Left lobe of liver (tissue), 2 donors: ENCODE measurements around the gene GSTO2. TPM values are rescaled to one million over a fixed set of nuclear protein-coding genes. Genes with fewer than 3 reads are reported as not detected.
A peak's percentile ranks its signal among the peaks of the same experiment; 100 is the strongest.

Source experiments
- ATAC-seq: fragments of 200-7000 bp; cut with Tn5 transposase; one replicate; pipeline ENCODE4 v1.9.1; 2020; ENCODE audit warnings: mild to moderate bottlenecking, moderate library complexity
- DNase-seq: peaks from one replicate; pipeline ENCODE4 v3.0.0-alpha.2; 2020; ENCODE audit warnings: low spot score
- total RNA-seq: library from RNA; stranded (reverse); gene quantifications from one replicate; pipeline ENCODE4 v1.2.1, GENCODE V29; 2021
- donor health status: DM: no; HTN: no; CAD: no; lungs with moderate emphysema.
- donor health status: DM: no; HTN: yes; CAD: no.

GSTO2 gene
- total RNA-seq, 1 donor from 2014 or later, result 2.9 TPM

DNA sequence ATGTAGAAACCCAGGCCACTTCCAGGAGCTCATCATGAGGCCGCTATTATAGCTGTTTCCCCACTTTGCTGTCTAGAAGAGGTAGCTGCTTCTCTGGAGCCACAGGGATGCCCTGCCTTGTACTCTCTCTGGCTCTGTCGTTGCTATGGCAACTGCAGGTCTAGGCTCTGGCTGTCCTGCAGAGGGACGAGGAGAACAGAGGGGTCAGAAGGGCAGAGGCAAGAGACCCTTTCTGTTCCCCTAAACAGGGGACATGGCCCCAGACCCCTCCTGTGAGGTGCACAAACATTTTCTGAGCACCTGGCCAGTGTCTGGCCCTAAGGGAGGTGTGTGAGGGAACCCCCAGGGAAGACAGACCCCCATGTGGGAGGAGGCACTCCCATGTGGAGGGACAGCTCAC is 37.9 kb downstream of the GSTO2 start:
- DNase-seq, result no peak
- ATAC-seq, result no peak

DNA sequence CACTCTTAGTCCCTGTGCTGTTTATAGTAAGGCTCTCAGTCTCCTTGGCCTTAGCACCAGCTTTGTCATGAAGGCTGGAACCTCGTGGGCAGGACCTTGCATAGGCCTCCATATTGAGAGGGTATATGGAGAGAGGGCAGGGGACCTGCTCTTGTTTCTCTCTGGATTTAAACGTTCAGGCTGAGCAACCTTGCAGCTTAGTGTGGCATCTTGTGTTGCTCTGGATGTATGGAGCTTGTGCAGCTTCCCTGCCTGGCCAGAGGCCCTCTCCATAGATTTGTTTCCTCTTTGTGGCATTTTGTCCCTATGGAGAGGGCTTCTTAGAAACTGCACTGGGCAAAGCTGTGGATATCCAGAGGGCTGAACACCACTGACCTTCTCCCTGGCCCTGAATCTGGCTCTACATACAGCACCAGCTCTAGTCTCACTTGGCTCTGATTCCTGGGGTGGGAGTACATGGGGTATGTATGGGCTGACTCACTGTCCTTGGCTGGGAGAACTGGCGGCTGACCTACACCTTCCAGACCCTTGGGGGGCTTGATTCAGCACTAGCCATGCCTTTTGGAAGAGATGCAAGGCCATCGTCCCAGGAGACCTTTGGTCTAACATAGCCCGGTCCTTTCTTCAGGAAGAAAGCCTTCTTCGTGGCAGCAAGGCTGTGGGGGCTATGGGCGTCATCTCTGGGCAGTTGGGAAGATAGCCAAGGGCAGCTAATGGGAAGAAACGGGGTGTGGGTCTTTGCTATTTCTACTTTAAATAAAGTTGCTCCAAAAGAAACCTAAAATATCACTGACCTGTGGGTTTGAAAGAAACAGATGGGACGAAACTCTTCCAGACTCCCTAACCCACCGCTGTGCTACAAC is 38.8 kb downstream of the GSTO2 start:
- ATAC-seq (no peak), DNase-seq (no peak)

DNA sequence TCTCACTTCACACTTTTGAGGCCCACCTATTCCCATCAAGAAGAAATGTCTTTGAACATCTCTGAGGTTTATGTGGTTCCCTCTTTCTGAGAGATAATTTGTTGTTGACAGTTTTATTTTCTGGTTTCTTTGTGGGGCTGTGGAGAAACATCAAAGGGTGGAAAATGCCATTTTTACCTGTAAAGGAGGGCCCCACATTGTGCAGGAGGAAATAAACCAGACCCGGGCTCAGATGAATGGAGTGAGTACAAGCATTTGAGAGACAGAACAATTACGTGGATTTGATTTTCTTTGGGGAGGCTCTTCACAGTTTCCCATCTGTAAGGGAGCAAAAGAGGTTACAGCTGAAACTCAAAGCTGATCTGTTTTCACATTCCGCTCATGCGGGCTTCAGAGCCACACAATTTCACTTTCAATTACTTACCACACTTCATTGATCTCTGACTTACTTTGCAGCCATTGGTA is 39.5 kb downstream of the GSTO2 start:
- DNase-seq, result no peak
- no peak for ATAC-seq

DNA sequence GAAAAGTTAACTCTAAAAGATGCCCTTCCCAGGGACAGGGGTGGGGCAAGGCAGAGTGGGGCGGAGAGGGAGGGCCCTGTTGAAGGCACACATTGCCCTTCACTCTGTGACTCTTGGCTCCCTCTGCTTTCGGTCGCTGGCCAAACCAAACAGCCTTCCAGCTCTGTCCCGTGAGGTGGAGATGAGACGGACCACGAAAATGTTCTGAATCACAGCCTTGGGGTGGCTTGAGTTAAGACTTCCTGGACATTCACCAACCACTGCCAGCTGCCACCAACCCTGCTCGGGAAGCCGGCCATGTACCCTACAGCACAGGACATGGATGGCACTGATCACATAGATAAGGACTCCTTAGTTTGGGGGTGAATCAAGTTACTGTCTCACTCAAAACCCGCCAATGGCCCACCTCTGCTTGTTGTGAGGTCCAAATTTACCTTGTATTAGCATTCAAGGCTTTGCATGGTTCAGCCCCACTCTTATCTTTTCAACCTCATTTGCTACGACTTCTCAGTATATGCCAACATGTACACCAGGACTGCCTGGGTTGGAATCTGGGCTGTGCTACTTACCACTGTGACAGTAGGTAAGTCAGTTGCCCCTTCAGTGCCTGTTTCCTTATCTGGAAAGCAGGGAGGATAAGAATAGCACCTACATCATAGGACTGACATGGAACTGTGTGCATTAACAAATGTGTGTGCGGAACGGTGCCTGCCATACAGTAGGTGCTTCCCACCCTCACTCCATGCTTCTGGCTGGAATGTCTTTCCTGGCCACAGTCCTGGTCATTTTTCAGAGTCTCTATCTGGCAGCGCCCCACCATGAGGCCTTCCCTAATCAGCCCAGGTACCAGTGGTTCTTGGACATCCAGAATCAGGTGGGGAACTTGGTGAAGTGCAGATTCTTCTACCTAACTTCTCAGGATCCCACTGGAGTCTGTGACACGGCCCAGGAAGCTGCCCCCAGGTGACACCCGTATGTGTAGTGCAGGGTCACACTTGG is 41.3 kb downstream of the GSTO2 start:
- DNase-seq, result peak; percentile 69
- ATAC-seq, result peak; percentile 89

DNA sequence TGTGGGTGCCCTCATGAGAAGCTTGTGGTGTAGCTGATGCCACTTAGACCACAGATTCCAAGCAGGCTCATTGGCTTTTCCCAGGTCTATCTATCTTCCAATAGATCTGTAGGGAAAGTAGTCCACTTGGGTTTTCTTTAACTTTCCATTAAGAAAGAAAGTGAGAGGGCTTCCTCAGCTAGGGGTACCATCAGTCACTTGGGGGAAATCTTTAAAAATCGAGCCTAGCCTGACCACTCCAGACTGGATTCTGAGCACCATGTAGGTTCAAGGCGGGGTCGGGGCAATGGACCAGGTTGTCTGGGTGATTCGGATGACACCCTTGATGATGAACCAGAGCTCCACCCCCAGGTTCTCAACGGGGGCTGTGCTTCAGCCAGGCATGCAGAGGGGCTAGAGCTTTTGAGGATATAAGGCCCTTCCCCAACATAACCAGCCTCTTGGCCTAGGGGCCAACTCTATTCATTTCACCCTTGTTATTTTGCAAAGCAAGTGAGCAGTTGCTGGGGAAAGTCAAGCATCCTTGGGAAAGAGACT is 42.3 kb downstream of the GSTO2 start:
- no peak for ATAC-seq
- no peak for DNase-seq

DNA sequence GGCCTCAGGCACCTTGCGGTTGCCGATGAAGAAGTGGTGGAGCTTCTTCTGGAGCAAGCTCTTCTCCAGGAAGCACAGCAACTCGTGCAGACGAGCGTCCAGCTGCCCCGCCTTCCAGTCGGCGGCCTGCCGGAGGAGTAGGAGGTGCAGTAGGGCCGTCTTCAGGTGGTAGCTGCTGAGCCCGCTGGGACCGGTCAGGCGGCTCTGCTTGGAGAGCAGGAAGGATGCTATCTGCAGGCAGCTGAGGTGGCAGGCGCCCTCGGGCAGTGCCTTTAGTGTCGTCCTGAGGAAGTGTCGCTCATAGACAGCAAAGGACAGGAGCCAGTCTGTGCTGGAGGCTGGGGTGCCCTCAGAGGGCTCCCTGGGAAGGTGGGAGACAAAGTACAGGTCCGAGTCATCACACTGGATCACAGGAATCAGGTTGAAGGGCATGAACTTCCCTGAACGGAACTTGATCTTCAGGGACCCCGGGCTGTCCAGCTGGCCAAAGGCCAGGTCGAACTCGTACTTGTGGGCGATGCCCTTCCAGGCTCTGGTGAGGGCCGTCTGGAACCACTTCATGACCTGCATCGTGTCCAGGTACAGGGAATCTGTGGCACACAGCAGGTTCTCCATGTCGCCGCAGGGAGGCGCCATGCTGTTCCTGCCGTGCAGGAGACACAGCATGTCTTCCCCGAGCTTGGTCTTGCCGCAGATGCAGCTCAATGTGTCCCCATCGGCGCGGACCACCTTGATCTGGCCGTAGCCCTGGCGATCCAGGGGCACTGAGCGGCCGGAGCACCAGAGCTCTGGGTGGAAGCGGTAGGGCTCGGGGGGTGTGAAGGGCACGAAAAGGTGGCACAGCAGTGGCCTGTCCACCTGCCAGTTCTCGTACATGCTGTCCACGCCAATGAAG is 45.9 kb downstream of the GSTO2 start:
- DNase-seq (no peak), ATAC-seq (no peak)

DNA sequence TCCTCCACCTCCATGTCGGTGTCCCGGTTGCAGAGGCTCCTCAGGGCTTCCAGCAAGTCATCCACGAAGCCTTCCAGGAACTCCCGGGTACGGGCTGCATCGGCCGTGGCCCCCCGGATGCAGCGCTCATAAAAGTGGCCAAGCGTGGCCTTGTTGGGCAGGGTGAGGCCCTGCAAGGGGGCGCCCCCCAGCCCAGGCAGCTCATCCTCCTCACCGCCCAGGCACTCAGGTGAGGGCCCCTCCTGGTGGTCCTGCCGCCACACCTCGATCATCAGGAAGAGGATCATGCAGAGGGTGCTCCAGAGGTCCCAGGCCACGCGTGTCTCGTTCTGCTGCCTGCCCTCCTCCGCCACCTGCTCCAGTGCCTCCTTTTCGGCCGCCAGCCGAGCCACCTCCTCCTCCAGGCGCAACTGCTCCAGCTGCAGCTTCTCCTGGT is 46.5 kb downstream of the GSTO2 start:
- ATAC-seq, result no peak

DNA sequence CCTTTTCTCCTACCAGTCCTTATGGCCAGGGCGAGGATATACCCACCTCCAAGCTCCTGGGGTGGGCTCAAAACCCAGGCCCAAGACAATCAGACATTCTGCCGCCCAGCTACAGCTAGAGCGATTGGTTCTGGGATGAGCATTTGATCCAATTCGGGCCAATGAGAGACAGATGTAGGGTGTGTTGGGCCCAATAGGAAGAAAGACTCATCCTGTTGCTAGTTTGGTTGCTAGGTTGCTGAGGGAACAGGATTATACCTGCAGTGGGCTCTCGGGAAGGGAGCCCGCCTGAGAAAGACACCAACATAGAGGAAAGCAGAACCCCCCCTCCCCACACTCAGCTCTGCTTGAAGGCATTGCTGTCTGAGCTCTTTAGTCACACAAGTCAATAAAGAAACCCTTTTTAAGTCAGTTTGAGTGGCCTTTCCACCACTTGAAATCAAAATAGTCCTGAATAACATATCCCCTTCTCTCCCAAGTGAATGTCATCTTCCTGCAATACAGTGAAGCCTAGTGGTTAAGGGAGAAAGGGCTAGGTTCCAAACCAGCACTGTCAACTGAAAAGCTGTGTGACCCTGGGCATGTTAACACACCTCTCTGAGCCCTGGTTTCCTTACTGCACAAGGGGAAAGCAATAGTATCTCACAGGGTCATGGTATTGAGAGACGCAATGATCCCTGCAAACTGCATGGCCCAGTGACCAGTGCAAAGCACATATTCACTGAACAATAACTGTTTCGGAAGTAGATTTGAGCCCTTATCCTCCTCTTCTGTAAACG is 47.5 kb downstream of the GSTO2 start:
- ATAC-seq, result no peak
- no peak for DNase-seq

More for the DNA sequence above, 46.5 kb downstream of the GSTO2 start:
- DNase-seq, result no peak

DNA sequence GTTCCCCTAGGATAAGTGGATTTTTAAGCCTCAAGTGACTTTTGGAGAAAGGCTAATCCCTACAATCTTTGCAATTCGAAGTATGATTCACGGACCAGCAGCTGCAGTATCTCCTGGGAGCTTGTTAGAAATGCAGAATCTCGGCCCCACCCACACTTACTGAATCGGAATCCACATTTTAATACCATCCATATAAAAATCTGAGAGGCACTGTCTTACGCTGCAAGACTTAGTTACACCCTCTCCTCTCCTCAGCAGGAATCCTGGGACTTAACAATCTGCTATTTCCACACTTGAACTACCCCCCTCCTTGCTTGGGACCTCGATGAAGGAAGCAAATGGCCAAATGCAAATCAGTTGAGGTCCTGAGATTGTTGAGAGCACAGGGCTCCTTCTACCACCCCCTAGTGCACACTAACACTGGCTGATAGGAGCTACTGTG is 48.3 kb downstream of the GSTO2 start:
- DNase-seq, result no peak
- ATAC-seq, result no peak

DNA sequence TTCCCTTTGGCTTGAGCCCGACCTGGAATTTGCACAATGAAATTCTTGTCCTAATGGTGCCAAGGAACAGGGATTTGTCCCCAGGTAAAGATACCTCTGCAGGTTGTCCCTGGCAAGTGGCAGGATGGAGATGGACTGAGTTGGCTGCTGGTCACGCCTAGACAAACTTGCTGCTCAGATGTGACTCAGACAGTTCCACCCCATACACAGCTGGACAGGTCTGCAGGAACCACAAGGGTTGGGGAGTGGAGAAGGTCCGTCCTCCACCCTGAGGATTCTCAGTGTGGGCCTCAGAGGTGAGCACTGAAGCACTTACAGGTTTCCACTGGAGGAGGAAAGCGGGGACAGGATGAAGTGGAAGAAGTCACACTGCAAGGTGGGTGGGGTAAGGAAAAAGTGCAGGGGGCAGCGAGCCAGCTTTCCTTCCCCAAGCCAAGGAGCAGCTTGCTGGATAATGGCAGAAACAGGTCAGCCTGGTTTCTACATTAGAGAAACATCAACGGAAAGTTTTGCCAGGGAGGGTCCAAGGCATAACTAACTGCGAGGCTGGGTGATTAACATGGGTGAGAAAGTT is 48.8 kb downstream of the GSTO2 start:
- ATAC-seq (no peak), DNase-seq (no peak)

DNA sequence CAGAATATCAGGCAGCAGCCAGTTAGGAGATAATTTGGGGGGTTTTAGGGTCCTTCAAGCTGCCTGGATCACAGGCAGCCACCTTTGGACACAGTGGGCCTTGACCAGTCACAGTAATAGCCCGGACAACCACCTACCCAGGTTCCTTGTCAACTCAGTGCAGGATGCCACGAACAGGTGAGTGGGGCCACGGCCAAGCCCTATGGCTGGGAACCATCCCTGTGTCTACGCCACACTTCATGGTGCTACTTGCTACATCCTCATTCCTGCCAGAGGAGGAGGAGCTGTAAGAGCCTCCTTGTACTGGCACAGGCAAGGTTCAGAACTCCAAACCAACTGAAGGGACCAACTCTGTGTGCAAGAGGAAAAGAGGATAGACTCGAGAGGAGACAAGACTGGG is 49.3 kb downstream of the GSTO2 start:
- no peak for ATAC-seq
- no peak for DNase-seq

DNA sequence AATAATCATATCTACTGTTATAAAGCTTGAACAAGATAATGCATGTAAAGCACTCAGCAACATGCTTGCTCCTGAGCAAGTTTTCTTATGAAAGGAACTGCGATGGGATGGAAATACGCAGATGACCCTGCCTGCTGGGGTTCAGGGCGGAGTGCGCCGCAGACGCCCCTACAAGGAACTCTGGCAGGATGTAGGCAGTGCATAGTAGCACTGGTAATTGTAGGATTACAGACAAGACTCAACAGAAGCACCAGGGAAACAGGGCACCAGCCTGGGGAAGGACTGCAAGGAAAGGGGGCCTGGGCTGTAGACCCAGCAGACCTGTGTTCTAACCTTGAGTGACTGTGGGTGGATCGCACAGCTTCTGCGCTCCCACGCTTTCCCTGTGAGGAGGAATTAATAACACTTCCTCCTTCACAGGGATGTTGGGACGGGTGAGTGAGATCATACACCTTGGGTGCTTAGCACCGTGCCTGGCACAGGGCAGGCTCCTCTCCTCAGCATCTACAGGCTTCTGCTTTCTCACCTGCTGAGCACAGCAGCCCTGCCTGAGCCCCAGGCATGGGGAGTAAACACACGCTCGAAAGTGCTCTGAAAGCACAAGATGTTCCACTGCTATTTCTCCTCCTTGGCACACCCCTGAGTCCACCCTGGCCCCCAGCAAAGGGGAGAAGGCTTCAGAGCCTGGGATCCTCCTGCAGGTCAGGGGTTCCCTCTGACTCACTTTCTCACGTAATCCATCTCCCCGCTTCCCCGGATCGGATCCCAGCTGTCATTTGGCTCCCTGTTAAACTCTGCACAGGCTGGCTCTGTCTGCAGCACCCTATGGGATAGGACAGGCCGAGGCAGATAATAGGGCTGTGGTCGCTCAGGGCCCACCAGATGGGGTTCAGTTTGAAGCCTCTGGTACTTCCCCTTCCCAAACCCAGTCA is 50.1 kb downstream of the GSTO2 start:
- ATAC-seq, result no peak
- no peak for DNase-seq

DNA sequence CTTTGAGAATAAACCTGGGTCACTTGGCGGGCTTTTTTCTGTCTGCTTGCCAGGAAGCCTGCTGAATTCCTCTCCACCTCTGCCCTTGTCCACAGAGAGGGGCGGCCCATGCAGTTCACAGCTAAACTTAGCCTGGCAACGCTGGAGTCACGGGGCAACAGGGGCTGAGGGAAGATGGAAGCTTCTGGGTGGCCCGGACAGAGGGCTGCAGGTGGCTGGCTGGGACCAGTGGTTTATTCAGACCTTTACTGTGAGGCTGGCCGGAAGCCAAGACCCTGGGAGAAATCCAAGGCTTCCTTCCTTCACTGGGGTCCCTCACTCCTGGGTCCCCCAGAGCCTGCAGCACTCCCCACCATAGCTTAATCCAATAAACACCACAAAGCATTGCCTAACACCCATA is 52.2 kb downstream of the GSTO2 start:
- DNase-seq (no peak), ATAC-seq (no peak)

DNA sequence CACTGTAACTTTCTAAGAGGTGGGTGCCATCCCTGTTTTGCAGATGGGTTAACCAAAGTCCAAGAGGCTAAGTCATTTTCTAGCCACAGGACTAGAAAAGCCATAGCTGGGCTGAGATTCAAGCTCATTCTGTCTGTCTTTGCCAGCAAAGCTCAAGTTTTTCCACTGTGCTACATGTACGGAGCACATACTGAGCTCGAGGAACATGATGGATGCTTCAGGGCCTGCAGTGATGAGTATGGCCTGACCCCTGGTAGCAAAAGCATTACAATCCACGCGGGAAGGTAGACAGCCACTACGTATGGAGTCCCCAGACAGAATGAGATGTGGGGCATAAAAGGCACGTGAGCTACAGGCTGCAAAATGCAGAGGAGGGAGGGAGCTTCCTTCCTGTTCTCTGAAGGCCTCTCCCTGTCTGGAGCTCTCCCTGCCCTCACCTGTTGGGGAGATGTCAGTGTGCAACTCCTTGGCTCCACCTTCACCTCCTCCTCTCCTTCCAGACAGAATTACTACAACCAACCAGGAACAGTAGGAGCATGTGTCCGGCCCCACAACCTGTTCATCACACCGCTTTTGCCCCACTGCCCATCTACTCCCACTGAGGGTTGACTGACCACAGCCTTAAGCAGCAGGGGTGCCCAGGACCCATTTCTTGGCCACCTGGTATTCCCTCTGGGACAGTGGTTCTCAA is 52.9 kb downstream of the GSTO2 start:
- ATAC-seq (no peak), DNase-seq (no peak)

DNA sequence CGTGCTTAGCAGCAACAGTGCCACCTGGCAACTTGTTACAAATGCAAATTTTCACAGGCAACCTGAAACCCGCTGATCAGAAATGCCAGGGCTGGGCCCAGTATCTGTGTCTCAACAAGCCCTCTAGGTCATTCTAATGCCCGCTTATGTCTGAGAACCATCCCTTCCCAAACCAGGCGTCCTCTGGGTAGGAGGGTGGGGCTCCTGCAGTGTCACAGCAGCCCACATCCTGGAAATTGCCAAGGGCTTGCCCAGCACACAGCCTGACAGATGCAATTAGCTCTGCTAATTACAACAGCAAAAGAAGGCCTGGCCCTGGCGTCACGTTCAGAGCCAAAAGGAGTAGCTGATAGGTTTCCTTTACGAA is 53.4 kb downstream of the GSTO2 start:
- no peak for DNase-seq
- no peak for ATAC-seq

DNA sequence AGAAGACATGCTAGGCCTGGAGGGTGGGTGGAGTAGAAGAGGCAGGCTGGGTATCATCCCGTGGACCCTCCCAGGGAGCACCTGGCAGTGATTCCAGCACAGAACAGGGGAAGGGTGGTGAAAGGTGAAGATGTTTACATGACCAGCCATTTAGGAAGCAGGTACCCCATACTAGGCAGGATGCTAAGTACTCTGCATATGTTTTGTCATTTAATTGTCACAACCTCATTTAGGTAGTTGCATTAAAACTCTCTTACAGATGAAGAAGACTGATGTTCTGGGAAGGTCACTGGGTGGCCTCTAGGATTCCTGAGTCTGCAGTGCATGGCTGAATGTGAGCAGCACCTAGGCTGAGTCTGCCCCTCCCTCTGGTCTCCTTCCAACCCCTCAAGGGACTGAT is 54.1 kb downstream of the GSTO2 start:
- DNase-seq, result no peak
- ATAC-seq, result no peak

DNA sequence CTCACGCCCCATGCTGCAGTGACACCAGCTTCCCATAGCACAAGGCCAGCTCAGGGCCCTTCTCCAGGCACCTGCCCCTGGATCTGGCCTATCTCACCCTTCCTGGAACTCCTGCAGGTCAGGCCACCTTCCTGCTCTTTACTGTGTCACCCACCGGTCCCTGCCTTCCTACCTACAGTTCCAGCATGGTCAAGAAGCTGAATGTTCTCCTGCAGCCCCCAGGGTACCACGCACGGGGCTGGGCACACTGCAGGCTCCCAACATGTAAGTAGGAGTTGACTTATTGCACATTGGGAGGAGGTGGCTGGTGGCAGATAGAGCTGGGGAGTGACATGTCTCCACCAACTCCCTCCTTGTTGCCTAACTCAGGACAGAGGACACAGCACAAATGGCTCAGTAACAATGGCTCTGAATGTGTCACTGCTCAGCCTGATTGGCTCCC is 54.8 kb downstream of the GSTO2 start:
- DNase-seq, result no peak
- ATAC-seq, result no peak
